Amygdala (tissue), 56 donors: Measurements from ENCODE around the gene TPSB2.

ENCODE experiments used
- DNase-seq, 56 donors: peaks; one replicate each; lab custom pipeline; 2025; lab: John Stamatoyannopoulos, UW

The TPSB2 gene

DNA sequence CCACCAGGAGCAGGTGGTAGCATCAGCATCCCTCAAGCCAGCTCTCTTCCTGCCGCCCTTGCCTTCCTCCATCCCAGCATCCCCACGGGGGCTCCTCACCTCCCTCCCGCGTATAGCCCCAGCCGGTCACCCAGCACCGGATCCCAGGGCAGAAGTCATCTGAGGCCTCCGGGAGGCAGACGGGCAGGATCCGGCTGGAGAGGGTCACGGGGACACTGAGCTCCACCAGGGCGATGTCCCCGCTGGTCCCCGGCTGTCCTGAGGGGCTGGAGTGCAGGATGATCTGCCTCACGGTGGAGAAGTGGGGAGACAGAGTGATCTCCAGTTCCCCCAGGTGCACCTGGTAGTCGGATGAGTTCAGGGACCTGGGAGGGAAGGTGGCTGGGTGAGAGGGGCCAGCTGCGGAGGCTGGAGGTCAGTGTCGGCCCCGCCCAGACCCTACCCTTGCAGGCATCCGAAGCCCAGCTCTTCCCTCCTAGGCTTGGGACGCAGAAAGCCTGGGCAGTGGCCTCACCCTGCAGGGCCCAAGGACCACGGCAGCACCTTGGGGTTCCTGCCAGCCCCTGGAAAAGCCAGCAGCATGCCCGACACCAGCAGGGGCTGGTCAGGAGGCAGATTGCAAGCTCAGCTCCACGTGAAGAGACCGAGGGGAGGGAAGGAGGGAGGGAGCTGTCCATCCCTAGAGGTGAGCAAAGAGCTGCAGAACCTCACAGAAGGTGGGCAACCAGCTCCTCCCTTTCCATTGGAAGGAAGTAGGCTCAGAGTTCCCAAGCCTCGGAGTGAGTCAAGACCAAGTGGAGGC lies 7.2 kb downstream of the TPSB2 start:
- no peak for DNase-seq

DNA sequence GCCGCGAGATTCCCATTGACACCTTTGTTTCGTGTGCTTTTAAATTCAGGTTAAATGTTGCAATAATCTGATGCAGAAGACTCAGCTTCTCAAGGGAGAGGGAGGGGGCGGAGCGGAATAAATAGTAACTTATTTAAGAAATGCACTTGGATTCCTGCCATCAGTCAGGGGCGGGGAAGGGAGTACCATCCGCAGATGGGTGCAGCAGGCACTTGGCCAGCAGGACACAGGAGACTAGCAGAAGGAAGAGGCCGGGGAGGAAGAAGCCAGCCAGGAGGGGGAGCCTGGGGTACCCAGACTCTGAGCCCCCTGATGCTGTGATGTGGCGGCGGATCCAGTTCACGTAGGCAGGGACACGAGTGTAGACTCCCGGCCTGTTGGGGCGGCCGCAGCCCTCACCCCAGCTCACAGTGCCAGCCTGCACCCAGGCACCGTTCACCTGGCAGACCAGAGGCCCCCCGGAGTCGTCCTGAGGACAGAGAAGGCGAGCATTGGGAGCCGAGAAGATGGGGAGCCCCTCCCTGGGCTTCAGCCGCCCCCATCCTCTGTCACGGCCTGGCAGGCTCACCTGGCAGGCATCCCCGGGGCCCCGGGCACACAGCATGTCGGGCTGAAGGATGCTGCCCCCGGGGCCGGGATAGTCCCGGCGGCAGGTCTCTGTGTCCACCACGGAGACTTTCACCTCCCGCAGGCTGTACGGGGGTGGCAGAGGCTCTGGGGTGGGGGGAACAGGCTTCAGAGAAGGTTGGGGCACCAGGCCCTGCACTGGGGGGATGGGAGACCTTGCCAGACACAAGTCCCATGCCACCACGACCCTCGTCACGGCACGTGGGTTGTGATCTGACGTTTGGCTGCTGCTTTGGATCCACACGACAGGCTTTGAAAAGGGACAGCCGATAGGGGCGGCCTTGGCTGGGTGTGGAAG lies 8.1 kb downstream of the TPSB2 start:
- peak in 18 of 56 donors; percentile 3 to 56 (median 18) for DNase-seq

DNA sequence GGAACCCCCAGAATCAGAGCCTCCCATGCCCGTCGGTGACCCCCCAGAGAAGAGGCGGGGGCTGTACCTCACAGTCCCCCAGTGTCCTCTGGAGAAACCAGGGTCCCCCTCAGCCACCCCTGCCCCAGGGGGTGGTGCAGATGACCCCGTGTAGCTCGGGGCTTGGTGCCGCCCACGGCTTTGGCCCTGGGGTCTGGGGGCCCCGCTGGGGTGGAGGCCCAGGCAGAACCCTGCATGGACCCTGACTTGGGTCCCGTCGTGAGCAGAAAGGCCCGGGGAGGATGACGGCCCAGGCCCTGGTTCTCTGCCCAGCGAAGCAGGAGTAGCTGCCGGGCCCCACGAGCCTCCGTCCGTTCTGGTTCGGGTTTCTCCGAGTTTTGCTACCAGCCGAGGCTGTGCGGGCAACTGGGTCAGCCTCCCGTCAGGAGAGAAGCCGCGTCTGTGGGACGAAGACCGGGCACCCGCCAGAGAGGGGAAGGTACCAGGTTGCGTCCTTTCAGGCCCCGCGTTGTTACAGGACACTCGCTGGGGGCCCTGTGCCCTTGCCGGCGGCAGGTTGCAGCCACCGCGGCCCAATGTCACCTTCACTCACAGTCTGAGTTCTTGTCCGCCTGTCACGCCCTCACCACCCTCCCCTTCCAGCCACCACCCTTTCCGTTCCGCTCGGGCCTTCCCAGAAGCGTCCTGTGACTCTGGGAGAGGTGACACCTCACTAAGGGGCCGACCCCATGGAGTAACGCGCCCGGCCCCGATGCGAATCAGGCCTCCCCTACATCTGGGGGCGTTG lies 8.9 kb downstream of the TPSB2 start:
- no peak for DNase-seq

DNA sequence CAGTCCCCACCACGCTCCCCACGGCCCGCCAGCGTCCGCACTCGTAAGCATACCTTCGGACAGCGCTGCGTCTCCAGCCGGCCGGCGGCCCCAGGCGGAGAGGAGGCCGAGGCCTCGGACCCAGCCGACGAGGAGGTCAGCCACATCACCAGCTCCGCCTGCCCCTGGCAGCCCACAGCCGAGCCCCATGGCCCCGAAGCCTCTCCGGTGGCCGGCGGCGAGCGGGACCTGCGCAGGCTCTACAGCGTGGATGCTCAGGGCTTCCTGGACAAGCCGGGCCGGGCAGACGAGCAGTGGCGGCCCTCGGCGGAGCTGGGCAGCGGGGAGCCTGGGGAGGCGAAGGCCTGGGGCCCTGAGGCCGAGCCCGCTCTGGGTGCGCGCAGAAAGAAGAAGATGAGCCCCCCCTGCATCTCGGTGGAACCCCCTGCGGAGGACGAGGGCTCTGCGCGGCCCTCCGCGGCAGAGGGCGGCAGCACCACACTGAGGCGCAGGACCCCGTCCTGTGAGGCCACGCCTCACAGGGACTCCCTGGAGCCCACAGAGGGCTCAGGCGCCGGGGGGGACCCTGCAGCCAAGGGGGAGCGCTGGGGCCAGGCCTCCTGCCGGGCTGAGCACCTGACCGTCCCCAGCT lies 9.8 kb downstream of the TPSB2 start:
- no peak for DNase-seq

DNA sequence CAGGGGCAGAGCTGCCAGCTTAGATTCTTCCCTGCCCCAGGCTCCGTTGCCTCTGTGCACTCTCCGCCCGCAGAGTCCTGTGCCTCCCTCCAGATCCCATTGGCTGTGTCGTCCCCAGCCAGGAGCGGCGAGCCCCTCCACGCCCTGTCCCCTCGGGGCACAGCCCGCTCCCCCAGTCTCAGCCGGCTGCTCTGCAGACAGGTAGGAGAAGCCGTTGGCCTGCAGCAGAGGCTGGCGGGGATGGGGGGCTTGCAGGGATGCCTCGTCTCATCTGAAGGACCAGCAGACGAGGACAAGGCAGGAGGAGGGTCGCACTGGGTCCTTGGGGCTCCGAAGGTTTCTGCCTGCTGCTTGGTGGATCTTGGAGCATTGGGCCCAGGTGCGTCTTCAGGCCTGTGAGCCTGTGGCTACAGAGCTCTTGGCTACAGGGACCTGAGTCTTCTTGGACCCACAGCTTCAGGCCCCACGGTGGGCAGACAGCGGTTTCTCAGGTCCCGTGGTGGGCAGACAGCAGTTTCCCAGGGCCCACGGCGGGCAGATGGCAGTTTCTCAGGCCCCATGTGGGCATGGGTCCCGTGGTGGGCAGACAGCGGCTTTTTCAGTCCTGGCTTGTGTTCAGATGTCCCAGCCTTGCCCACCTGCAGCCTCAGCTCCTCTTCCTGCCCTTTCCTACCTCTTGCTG lies 10.9 kb downstream of the TPSB2 start:
- no peak for DNase-seq

DNA sequence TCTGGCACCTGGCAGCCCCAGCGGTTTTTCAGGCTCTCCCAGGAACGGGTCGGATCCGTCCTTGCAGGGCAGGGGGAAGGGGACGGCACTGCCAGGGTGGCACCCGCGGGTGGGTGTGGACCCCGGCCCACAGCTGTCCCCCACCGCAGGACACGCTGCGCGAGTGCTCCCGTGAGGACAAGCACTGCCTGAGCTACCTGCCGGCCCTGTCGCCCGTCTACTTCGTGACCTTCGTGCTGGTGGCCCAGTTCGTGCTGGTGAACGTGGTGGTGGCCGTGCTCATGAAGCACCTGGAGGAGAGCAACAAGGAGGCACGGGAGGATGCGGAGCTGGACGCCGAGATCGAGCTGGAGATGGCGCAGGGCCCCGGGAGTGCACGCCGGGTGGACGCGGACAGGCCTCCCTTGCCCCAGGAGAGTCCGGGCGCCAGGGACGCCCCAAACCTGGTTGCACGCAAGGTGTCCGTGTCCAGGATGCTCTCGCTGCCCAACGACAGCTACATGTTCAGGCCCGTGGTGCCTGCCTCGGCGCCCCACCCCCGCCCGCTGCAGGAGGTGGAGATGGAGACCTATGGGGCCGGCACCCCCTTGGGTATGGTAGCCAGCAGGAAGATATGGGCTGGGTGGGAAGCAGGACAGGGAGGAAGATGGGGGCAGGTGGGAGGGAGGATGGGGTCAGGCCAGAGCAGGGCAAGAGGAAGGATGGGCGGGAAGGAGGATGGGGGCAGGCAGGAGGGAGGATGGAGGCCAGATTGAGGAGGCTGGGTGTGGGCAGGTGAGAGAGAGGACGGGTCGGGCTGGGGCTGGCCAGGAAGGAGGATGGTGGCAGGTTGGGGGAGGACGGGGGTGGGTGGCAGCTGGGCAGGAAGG lies 11.7 kb downstream of the TPSB2 start:
- DNase-seq: no peak

DNA sequence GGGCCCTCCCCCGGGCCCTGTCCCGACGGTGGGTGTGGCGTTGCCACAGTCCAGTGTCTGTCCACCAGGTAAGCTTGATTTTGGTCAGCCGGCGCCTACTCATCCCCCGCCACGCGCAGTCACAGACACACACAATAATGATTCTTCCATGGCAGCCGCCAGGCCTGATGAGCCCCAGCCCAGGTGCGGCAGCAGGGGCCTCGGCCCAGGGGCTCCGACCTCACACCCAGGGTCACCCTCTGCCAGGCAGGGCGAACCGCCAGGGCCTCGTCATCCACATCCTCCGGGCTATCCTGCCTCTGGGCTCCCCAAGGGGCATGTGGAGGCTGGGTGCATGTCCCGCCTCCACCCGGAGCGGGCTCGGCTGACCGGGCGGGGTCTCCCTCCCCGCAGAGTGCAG lies 12.5 kb downstream of the TPSB2 start:
- DNase-seq: no peak

DNA sequence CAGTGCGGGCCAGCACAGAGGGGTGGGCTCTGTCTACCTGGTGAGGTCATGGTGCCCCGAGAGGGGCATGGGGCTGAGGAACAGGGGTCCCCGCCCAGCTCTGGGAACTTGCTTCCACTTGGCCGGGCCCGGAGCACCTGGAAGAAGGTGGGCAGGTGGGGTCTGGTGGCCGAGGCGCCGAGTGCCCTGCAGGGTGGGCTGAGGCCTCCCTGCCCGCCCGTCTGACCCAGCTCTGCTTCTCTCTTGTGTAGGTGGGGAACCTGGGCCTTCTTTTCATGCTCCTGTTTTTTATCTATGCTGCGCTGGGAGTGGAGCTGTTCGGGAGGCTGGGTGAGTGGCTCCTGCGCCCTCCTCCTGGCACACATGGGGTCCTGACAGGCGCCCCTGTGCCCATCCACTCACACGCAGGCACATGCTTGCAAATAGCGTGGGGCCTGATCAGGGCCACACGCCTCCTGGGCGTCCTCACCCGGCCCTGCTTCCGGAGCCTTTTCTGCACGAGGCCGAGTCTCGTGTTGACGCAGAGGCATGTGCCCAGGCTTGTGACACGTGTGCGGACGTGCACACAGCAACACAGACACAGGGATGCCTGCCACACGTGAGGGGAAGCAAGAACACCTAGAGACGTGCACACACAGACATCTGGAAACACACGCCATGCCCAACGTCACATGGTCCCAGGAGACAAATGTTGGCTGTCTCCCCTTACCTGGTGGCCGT lies 13.1 kb downstream of the TPSB2 start:
- no peak for DNase-seq

DNA sequence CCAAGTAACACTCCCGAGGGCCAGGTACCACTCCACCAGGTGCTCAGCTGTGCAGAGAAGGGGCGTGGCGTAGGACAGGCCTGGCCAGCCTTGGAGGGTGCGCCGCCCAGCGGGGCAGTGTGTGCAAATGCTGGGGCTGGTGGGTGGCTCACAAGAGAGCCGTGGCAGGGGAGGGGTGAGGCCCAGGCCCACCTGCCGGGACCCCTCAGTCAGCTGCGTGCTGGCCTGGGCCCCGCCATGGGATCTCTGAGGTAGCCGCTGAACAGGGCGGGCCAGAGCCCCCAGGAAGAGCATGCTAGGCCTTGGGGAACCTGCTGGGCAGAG lies 13.7 kb downstream of the TPSB2 start:
- DNase-seq: no peak

DNA sequence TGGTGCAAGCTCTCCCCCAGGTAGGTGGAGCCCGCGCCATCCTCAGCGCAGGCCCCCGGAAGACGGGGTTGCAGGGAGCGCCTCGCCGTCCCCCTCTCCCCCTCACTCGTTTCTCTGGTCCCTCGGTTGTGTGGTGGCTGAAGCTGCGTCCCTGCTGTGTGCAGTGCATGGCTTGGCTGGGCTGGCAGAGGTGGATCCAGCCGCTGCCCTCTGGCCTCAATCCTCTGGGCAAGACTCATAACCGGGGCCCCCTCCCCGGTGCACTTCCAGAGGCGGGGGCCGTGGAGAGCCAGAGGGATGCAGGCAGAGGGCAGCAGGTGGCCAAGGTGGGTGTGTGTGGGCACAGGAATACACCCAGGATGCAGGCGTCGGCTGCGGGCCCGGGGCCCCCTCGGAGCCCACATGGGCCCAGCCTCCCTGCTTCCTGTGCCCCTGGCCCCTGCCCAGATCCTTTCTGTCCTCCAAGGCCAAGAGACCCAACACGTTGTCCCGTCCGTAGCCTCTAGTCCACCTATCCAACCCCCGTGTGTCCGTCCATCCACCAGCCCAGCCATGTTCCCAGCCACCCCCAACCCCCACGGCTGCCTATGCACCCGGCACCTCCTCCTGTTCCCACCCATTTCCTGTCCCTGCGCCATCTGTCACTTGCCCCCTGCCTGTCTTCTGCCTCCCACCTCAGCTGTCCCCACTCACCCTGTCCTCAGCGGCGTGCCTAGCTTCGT lies 14.2 kb downstream of the TPSB2 start:
- DNase-seq: no peak

DNA sequence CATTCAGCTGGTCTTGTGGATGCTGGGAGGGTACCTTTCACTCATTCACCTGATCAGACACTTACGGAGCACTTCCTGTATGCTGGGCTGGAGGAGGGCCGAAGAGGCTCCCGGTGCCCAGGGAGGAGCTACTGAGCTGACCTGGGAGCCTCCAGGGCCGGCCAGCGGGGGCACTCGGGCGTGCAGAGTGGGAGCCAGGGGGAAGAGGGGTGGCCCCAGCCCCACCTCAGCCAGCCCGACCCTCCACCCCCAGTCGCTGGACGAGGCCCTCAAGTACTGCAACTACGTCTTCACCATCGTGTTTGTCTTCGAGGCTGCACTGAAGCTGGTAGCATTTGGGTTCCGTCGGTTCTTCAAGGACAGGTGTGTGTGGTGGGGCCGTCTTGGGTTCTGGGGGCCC lies 15.3 kb downstream of the TPSB2 start:
- no peak for DNase-seq

DNA sequence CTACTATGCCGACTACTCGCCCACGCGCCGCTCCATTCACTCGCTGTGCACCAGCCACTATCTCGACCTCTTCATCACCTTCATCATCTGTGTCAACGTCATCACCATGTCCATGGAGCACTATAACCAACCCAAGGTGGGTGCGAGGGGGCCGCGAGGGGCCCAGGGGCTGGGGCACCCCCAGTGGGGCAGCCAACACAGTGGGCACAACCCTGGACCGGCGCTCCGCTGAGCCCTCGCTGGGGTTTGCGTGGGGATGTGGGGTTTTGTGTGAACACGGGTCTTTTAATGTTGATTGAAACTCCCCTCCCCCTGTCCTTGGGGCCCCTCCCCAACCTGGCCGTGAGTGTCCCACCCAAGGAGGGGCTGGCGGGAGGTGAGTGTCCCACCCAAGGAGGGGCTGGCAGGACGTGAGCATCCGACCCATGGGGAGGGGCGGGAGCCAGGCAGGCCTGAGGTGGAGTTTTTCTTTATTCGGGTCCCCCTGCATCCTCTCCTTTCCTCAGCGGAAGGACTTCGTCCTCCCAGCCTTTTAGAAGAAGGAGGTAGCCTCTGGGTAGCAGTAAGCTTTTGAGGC lies 16.1 kb downstream of the TPSB2 start:
- DNase-seq: no peak

DNA sequence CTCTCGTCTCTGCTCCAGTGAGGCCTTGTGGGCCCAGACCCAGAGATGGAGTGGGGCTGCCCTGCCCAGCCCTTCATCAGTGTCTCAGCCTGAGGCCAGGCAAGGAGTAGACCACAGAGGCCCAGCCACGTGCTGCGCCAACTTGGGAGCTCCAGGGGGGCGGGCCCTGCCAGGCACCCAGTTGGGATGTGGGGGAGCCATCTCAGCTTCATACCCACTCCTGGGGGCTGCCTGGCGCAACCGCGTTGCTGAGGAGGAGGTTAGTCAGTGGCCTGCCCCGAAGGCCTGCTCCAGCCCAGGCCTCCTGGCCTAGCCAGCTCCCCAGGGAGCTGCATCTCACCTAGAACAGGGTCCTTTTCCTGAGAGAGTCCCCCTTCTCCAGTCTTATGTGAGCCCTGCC lies 16.8 kb downstream of the TPSB2 start:
- DNase-seq: no peak

DNA sequence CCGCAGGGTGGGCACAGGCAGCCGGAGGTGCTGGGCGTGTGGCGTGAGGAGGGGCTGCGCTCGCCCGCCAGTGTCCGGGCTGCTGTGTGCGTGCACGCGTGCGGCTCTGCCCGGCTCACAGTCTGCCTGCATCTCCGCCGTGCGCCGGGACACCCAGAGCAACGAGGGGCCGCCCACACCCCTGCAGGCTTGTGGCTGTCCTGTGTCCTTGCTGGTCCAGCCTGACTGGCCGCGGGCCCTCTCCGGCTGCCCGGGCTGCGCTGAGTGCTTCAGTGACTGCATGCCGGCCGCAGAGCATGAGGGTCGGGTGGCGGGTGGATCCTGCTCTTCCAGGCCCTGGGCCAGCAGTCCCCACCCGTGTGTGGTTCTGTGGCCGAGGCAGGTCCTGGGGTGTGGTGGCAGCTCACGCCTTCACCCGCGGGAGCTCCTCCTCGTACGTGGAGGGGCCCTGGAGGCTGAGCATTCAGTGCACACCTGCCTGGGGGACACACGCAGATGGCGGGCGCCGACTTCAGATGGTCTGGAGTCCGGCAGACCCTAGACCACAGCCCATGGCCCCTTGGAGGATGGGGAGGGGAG lies 17.3 kb downstream of the TPSB2 start:
- no peak for DNase-seq

DNA sequence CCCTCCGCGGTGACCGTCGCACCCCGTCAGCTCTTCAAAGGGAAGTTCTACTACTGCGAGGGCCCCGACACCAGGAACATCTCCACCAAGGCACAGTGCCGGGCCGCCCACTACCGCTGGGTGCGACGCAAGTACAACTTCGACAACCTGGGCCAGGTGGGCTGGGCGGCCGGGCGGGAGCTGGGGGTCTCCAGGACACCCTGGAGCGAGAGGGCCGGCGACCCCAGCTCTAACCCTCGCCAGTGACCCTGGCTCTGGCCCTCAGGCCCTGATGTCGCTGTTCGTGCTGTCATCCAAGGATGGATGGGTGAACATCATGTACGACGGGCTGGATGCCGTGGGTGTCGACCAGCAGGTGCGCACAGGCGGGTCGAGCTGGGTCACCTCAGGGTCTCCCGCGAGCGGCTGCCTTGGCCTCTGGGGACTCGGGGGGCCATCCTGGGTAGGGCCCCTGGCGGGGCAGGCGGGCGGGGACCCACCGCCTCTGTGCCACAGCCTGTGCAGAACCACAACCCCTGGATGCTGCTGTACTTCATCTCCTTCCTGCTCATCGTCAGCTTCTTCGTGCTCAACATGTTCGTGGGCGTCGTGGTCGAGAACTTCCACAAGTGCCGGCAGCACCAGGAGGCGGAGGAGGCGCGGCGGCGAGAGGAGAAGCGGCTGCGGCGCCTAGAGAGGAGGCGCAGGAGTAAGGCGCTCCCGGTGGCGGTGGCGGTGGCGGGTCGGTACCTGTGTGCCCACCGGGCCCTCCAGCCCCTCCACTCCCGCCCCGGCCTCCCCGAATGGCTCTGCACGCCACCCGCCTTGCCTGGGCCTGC lies 18.3 kb downstream of the TPSB2 start:
- DNase-seq: peak in 16 of 56 donors; percentile 2 to 55 (median 22)

DNA sequence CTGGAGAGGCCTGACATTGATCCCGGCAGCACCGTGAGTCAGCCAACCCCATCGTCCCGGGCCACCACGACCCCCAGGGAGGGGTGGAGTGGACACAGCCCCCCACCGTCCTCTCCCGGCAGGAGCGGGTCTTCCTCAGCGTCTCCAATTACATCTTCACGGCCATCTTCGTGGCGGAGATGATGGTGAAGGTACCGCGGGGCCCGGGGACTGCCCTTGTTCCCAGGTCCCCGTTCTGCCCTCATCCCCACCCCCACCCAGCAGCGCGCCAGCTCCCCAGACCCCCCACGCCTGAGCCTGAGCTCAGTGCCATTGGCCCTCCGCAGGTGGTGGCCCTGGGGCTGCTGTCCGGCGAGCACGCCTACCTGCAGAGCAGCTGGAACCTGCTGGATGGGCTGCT lies 19.5 kb downstream of the TPSB2 start:
- no peak for DNase-seq
